ENCODE data around the gene CTNNBL1. TPM values are rescaled to one million over a fixed set of nuclear protein-coding genes. Genes with fewer than 3 reads are reported as not detected.

Gene CTNNBL1
- total RNA-seq, 1 donor from 2014 or later = 87.7 TPM

DNA sequence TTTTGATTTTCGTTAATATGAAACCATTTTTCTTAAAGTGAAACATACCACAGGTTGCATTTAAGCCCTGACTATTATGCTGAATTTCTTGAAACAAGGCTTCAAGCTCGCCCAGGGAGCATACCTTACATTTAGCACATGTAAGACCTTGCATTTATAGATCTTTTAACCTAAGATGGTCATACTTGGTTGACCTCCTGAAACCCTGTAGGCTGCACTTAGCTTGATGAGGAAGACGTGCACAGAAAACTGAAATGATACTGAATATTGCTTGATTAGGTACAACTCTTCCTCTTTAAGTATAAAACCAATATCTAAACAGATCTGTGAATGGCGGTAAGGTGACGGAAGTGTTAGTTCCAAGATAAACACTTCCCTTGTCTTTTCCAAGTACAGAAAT is 82.2 kb downstream of the CTNNBL1 start:
- H3K27me3 Mint-ChIP-seq (ENCODE audit: low read depth) = no peaks in the 10 kb centered on the region
- H3K27ac Mint-ChIP-seq (ENCODE audit: unreplicated experiment) = no peak overlapping the region
- H3K4me1 Mint-ChIP-seq = peaks cover 9% of the 10 kb centered on the region
- H3K36me3 Mint-ChIP-seq (ENCODE audit: low read depth) = peaks cover 2% of the 10 kb centered on the region
- no peak for DNase-seq (ENCODE audit: low read depth, low spot score)
- TF ChIP-seq, protein P1, sequence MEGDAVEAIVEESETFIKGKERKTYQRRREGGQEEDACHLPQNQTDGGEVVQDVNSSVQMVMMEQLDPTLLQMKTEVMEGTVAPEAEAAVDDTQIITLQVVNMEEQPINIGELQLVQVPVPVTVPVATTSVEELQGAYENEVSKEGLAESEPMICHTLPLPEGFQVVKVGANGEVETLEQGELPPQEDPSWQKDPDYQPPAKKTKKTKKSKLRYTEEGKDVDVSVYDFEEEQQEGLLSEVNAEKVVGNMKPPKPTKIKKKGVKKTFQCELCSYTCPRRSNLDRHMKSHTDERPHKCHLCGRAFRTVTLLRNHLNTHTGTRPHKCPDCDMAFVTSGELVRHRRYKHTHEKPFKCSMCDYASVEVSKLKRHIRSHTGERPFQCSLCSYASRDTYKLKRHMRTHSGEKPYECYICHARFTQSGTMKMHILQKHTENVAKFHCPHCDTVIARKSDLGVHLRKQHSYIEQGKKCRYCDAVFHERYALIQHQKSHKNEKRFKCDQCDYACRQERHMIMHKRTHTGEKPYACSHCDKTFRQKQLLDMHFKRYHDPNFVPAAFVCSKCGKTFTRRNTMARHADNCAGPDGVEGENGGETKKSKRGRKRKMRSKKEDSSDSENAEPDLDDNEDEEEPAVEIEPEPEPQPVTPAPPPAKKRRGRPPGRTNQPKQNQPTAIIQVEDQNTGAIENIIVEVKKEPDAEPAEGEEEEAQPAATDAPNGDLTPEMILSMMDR (conservative IDR thresholded peaks at IDR 0.05) = no peak
- H3K4me3 Mint-ChIP-seq = no peak overlapping the region
- no peaks in the 10 kb centered on the region for H3K9me3 Mint-ChIP-seq

DNA sequence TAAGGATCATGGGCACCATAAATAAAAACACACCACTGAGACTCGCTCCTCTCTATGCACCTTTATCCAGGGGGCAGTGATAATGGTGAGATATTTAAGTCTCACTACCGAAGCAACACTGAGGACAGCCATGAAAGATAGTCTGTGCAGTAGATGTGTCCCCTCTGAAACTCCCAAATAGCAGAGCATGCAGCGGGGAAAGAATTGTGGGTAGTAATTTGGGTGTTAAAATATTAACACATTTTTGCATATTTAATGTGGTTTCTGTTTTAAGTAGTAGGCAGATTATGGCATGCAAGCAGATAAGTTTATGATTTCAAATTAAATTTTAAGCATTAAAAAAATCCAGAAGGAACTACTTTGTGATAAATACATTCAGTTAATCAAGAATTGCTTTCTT is 82.7 kb downstream of the CTNNBL1 start:
- Mint-ChIP-seq H3K4me3 (no peak overlapping the region), H3K9me3 (no peaks in the 10 kb centered on the region), H3K4me1 (peaks cover 9% of the 10 kb centered on the region), H3K27ac (ENCODE audit: unreplicated experiment) (no peak overlapping the region), H3K36me3 (ENCODE audit: low read depth) (peaks cover 2% of the 10 kb centered on the region), H3K27me3 (ENCODE audit: low read depth) (no peaks in the 10 kb centered on the region)
- TF ChIP-seq, protein P1 (conservative IDR thresholded peaks at IDR 0.05) = no peak
- DNase-seq (ENCODE audit: low read depth, low spot score) = no peak

DNA sequence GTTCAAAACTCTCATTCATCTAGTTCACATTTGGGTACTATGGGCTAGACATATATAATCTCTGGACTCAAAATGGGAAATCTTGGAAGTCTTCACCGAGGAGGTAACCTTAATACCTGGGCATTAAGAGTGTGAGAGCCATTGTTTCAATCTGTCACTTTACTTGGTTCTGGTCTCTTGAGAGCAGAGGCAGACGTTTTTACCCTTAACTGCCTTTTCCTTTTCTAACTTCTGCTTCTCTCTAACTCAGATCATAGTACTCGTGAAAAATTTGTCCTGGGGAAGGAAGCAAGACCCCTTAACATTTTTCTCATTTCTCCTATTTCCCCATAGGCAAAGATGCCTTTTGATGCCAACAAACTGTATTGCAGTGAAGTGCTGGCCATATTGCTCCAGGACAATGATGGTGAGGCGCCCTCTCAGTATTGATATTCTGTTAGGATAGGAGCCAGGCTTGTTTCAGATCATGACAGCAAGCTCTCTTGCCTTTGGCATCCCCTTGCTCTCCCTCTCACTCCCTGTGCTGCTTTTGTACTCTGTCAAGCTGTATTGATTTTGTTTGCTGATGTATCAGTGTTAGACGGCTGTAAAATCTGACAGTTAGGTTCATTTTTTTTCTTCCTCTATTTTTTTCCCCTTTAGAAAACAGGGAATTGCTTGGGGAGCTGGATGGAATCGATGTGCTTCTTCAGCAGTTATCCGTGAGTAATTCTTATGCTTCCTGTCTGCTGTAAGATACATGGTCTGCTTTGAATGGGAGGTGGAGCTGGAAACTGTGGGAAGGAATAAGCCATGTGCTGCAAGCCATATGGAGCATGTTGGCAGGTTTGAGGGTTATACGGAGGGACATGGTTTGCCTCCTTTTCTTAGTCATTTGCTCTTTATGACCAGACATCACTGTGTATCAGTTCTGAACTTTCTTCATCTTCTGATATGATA is 83.5 kb downstream of the CTNNBL1 start:
- DNase-seq (ENCODE audit: low read depth, low spot score) = no peak
- peaks cover 9% of the 10 kb centered on the region for H3K4me1 Mint-ChIP-seq
- no peaks in the 10 kb centered on the region for H3K27me3 Mint-ChIP-seq (ENCODE audit: low read depth)
- H3K27ac Mint-ChIP-seq (ENCODE audit: unreplicated experiment) = no peak overlapping the region
- TF ChIP-seq, protein P1 (conservative IDR thresholded peaks at IDR 0.05) = no peak
- H3K36me3 Mint-ChIP-seq (ENCODE audit: low read depth) = peaks cover 2% of the 10 kb centered on the region
- H3K4me3 Mint-ChIP-seq = no peak overlapping the region
- H3K9me3 Mint-ChIP-seq = no peaks in the 10 kb centered on the region

DNA sequence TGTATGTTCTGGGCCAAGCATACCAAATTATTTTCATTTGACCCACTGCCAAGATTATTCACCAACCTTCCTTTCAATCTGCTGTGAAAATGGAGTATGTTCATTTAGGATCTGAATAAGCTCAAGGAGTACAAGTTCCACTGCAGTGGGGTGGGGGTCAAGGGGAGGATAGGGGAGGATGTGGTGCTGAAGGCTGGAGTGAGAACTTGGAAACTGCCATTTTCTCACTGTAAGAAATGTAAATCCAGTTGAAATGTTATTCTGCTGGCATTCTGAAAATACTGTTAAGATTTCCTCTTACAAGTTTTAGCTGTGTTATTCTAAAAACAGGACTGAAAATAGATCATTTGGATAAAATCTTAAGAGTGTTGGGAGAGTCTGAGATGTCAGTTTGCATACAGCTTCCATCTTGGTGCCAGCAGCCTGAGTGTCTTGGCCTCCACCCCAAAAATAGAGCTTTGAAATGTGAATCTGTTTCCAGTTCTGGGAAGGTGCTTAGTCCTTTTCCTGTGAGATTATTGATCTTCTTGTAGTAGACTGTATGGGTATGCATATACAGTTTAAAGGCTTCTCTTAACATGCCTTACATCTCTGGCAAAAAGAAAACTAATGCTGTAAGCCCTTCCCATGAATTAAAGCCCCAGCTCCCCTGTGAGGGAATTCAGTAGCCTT is 84.3 kb downstream of the CTNNBL1 start:
- H3K27me3 Mint-ChIP-seq (ENCODE audit: low read depth) = no peaks in the 10 kb centered on the region
- peaks cover 9% of the 10 kb centered on the region for H3K4me1 Mint-ChIP-seq
- no peak for DNase-seq (ENCODE audit: low read depth, low spot score)
- no peak overlapping the region for H3K27ac Mint-ChIP-seq (ENCODE audit: unreplicated experiment)
- H3K4me3 Mint-ChIP-seq = no peak overlapping the region
- peaks cover 2% of the 10 kb centered on the region for H3K36me3 Mint-ChIP-seq (ENCODE audit: low read depth)
- no peaks in the 10 kb centered on the region for H3K9me3 Mint-ChIP-seq
- TF ChIP-seq, protein P1 (conservative IDR thresholded peaks at IDR 0.05) = no peak

DNA sequence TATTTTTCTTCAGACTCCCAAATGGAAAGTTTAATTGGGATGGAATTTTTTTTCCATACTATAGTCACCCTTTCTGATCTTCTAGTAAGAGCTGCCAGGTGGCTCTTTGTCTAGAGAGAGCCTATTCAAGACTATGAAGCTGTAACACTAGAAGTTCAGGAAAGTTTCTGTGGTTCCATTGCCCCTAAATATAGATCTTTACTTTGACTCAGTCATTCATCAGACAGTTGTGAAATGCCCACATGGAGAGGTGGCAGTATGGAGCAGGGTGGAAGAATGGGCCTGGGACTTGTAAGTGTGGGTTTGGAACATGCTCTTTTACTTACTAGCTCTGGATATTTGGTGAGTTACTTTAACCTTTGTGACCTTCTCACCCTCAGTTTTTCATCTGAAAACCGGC is 87.8 kb downstream of the CTNNBL1 start:
- Mint-ChIP-seq H3K4me1 (peaks cover 9% of the 10 kb centered on the region), H3K36me3 (ENCODE audit: low read depth) (peaks cover 2% of the 10 kb centered on the region), H3K9me3 (no peaks in the 10 kb centered on the region), H3K4me3 (no peak overlapping the region), H3K27me3 (ENCODE audit: low read depth) (no peaks in the 10 kb centered on the region), H3K27ac (ENCODE audit: unreplicated experiment) (no peak overlapping the region)
- TF ChIP-seq, protein P1 (conservative IDR thresholded peaks at IDR 0.05) = no peak
- no peak for DNase-seq (ENCODE audit: low read depth, low spot score)
